Measurements from ENCODE around the gene OTOL1. TPM values are rescaled to one million over a fixed set of nuclear protein-coding genes. Genes with fewer than 3 reads are reported as not detected.

The OTOL1 gene
- total RNA-seq = not detected in 2 replicates

GRCh38 chr3:161496508-161496907 is at the start of gene OTOL1:
Gene OTOL1 (plus strand): TSS chr3:161496808. CDS start chr3:161496808, 0 bp downstream.

Other genes starting within 250 kb of the OTOL1 start
- gene SPTSSB, start 125.3 kb upstream of the OTOL1 start, total RNA-seq = under 0.01 and 0.09 TPM in 2 replicates